Left renal pelvis (tissue), 4 donors: ENCODE measurements around the gene TOPORS. TPM values are rescaled to one million over a fixed set of nuclear protein-coding genes. Genes with fewer than 3 reads are reported as not detected.
"Not testable (repeated sequence)": the region's sequence is repeated elsewhere in the genome, so short reads cannot be mapped to it uniquely, and the experiment has no call there.

ENCODE experiments used
- DNase-seq, 4 donors: peaks; one replicate each; pipeline ENCODE4 v3.0.0-alpha.2; 2013; ENCODE audit warnings: low read depth in 4 of 4, low spot score in 3 of 4
- polyA plus RNA-seq, 4 donors: library from polyadenylated mRNA; unstranded; fragments of 120-200 nt; gene quantifications; one replicate each; pipeline ENCODE4 v1.2.1, GENCODE V29; 2013; ENCODE audit not compliant: insufficient read length in 4 of 4

Gene TOPORS
- 10 to 100 TPM; 27.2 to 38.3 (median 32.0) TPM for polyA plus RNA-seq

DNA sequence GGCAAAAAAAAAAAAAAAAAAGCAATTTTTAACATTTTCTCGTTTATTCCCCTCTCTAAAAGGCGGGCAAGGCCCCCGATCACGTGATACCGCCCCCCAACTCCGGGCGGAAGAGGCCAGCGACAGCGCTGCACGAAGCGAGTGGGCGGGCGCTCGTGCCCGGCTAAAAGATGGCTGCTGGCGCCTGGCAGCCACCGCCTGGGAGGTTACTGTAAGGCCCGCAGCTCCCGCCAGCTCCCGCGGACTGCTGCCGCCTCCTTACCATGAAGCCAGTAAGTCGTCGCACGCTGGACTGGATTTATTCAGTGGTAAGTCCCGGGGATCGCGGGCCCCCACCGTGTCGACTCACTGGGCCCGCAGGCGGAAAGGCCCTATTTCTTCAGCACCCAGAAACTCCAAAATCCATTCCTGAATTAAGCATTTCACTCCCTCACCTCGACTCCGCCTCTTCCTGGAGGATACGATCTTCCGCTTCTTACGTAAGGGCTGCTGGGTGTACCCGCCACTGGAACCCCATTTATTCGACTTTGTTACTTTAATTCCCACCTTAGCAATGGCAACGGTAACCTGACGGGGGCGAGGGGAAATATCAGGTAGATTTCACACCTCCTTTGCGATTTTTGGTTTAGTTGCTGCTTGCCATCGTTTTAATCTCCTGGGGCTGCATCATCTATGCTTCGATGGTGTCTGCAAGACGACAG, at the start of gene TOPORS, which contains the start of gene SMIM27:
Gene TOPORS (minus strand): TSS at position 415 of the 701 bp plus-strand sequence. CDS start 150 bp downstream, at position 265.
Gene SMIM27 (plus strand): TSS at position 156 of the 701 bp plus-strand sequence. CDS start 108 bp downstream, at position 264.
- peak; percentile 84 to 87 (median 86) for DNase-seq

GRCh38 chr9:32599021-32599420, 46.6 kb upstream of the TOPORS start:
- not testable (repeated sequence) for DNase-seq

DNA sequence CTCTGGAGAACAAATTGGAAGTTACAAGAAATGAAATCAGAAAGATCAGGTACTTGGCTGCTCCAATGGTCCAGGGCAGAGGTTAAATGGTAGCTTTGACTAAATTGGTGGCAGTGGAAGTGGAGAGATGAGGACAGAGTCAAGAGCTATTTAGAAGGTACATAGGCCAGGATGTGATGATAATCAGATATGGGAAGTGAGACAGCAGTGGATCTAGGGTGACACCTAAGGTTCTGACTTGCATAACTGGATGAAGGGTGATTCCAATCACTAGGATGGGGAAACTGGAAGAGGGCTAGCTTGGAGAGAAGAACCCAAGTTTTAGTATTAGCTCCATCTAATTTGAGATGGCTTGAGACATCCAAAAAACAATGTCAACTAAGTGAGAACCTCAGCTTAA, 44.5 kb upstream of the TOPORS start:
- DNase-seq: no peak

DNA sequence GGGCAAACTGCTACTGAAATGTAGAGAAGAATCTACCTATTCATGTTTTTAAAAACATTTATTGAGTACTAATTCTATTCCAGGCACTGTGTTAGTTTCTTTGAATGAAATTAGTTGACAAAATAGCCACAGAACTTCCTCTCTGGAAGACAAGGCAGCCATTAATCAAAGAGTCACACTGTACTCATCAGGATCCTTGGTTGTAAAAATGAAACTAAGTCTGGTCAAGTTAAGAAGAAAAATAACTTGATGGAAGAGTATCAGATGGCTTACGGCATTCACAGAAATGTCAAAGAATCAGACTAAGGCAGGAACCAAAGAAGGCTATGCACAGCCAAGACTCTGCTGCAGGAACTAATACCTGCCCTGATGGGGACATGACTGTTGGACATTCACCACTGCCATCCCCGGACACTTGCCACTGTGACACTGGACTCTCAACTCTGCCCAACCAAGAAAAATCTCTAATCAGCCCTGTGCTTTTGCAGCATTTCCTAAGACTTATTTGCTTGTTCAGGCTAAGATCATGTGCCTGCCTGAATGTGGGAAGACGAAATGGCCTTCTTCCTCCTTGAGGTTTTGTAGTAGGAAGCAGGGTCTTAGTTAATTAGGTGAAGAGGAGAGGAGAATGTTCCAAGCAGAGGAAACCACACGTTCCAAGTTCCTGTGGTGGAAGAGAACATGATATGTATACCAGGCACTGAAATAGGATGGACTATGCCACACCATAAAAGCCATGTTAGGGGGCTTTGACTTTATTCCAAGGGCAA, 43.9 kb upstream of the TOPORS start:
- DNase-seq: no peak

DNA sequence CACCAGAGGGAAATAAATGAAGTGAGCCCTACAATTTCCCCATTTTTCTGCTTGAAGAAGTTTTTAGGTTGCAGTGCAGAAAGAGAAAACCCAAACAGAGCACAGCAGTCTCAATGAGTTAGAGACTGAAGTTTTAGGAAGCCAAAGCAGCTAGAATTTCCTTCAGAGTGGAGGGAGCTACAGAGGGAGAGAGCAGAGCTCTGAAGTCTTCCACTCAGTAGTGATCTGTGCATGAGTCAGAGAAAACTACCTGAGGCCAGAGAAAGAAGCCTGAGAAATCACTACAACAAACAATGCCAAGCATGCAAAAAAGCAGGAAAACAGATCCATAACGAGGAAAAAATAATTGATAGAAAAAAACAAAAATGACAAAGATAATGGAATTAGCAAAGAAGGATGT, 38.5 kb upstream of the TOPORS start:
- no peak for DNase-seq

DNA sequence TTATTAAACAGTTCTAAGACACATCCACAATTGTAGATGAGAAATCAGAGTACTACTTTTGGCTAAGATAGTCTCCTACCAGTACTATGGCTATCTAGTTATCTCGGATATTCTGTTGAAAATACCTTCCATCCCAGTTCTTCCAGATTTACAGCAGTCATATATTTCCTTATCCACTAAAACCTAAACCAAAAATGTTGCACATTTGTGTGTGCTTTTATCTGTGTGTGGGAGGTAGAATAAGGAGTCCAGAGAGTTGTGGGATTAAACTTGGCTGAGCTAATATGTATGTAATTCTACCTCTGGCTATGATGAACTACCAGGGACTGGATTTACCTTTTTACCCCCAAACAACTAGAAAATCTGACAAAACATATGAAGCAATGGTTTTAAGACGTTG, 38.1 kb upstream of the TOPORS start:
- no peak for DNase-seq

GRCh38 chr9:32589083-32589723, 36.8 kb upstream of the TOPORS start:
- peak in 2 of 4 donors; percentile 14 to 27 for DNase-seq

GRCh38 chr9:32587901-32588300, 35.5 kb upstream of the TOPORS start:
- no peak for DNase-seq

DNA sequence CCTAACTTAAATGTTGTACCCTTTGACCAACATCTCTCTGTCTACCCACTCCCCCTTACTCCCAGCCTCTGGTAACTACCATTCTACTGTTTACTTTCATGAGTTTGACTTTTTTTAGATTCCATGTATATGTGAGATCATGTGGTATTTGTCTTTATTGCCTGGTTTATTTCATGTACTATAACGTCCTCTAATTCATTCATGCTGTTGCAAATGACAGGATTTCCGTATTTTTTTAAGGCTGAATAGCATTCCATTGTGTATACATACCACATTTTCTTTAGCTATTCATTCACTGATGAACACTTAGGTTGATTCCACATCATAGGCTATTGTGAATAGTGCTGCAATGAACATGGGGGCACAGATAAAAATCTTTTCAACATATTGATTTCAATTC, 32.4 kb upstream of the TOPORS start:
- DNase-seq: no peak

DNA sequence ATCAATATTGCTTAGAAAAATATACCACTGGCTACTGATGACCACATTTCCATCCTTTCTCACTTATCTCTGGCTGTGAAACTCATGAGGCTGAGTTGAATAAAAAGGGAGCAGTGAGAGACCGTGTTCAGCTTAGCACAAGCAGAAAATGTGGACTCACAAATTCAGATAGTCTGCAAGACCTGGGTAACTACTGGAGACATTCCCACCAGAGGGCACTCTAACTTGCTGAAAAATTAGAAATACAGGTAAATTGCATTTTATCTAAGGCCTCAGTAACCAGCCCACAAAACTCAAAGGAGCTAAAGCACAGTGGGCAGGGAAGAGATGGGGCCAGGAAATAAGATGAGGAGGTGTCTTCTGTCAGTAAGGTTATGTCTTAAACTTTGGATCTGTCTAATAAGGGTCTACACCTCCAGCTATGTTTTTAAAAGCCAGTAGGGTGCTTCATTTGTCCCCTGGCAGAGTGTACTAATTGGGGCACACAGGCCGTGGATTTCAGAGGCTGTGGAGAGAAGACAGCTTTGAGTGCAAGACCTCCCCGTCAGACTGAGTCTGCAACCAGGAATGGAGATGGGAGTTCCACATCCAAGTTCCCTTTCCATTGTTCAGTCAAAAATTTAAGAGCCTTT, 29.2 kb upstream of the TOPORS start:
- peak in 2 of 4 donors; percentile 36 to 38 for DNase-seq

- DNase-seq: no peak
Observed at GRCh38 chr9:32580631-32581300, 28.4 kb upstream of the TOPORS start.

- DNase-seq: peak in 1 of 4 donors; percentile 19
Observed at GRCh38 chr9:32579706-32580331, 27.4 kb upstream of the TOPORS start.

DNA sequence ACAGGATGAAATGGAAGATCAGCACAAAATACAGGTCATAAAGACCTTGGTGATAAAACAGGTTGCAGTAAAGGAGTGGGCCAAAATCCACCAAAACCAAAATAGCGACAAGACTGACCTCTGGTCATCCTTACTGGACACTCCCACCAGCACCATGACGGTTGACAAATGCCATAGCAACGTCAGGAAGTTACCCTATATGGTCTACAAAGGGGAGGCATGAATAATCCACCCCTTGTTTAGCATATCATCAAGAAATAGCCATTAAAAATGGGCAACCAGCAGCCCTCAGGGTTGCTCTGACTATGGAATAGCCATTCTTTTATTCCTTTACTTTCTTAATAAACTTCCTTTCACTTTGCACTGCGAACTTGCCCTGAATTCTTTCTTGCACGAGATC, 26.6 kb upstream of the TOPORS start:
- no peak for DNase-seq

DNA sequence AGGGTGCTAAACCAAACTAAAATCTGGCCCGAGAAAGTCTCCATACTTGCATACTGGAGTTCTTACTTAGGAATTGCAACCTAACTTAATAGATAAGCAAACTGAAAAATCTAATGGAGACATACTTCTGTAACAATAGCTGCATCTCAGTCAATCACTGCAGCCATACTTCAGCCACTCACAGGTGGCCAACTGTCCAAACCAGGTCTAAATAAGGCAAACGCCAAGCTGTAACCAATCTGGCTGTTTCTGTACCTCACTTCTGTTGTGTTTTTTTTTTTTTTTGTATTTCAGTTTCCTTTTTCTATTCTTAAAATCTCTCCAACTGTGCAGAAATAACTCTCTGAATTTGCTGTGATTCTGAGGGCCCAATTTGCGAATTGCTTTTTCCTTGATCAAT, 24.9 kb upstream of the TOPORS start:
- DNase-seq: no peak

GRCh38 chr9:32574858-32575257, 22.5 kb upstream of the TOPORS start:
- DNase-seq: no peak

DNA sequence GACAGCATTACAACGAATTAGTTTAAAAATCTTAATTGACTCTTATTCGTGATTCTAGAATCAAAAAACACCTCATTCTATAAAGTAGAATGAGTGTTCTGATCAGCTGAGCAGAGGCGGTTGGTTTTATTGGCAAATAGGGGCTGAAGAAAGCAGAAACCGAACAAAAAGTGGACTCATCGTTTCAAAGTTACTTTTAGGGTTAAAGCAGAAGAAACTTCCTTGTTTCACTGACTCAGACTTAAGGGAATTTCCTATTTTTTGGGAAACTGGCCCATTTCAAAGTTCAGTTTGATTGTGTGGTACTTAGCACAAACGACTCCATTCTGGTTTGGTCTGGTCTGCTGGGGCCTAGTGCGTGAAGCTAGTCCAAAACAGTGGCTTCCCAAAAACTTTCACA, 21.4 kb upstream of the TOPORS start:
- DNase-seq: no peak

- peak; percentile 87 to 91 (median 88) for DNase-seq
Observed at GRCh38 chr9:32572900-32573523, 20.6 kb upstream of the TOPORS start, which contains the start of gene NDUFB6. Gene NDUFB6 (minus strand): TSS chr9:32573159. CDS start chr9:32573060, 99 bp downstream.

DNA sequence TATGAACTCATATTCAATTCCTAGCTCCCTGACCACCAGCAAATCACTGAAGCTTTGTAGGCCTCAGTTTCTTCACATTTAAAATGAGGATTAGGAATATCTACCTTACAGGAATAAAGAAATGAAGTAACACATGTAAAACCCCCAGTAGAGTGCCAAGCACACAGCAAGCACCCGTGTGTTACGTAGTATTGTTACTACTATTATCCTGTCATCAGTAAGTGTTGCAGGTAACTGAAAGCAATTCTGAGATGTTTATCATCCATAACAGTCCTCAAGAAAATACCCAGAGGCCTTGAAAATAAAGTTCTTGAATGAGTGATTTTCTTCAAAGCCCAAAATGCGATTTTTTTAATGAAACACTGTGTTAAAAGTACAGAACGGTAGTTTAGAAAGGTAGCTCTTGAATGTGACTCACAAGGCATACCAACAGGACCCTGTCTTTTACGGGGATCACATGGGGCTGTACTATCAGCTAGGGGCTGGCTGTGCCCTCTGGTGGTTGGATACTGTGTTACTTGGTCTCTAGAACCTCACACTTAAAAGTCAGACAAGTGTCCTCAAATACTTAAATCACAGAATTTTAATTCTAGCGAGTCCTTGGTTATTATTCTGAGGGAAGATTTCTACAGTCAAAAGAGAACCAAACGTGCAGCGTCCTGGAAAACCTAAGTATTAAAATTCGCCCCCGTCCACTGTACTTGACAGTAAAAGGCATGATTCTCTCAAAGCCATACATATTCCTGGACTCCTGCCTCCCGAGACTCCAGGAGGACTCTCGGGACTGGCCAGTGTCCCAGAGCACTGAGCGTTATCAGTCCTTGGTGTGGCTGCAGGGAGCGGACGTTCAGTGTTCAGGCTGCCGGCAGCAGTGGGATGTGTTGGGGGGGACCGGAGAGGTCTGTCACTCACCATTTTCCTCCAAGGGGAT, 19.8 kb upstream of the TOPORS start:
- peak in 3 of 4 donors; percentile 41 to 43 (median 42) for DNase-seq
